CD14-positive monocyte (primary cell): Measurements from ENCODE around the gene SOX3. TPM values are rescaled to one million over a fixed set of nuclear protein-coding genes. Genes with fewer than 3 reads are reported as not detected.

Experiments
- DNase-seq, 3 donors: peaks; one replicate each; pipeline ENCODE4 v3.0.0-alpha.2; 2011 to 2022
- H2AFZ ChIP-seq: 2 replicates; pipeline ENCODE4 v1.6.0; 2012; ENCODE audit warnings: mild to moderate bottlenecking, low read depth, low read length, inconsistent platforms; ENCODE audit not compliant: insufficient read depth, poor library complexity, severe bottlenecking
- H3K27ac ChIP-seq, 2 donors: 1 replicate in 1 of 2; 2 replicates in 1 of 2; pipeline ENCODE4 v1.5.1; 2012 to 2013; ENCODE audit warnings: low read length in 2 of 2, control low read depth in 1 of 2, inconsistent platforms in 1 of 2, low read depth in 1 of 2, mild to moderate bottlenecking in 1 of 2
- H3K27me3 ChIP-seq, 2 donors: one replicate each; pipeline versions ENCODE4 v1.6.0 to v1.6.1; 2011 to 2013; ENCODE audit warnings: low read length in 2 of 2; ENCODE audit not compliant: control insufficient read depth in 2 of 2, insufficient read depth in 2 of 2
- H3K36me3 ChIP-seq, 2 donors: replicated peaks in 1 of 2; 1 replicate in 1 of 2; 2 replicates in 1 of 2; pipeline versions ENCODE4 v1.5.1 to v1.6.1; 2012 to 2013; ENCODE audit warnings: low read length in 2 of 2, control low read depth in 1 of 2, inconsistent platforms in 1 of 2, mild to moderate bottlenecking in 1 of 2; ENCODE audit not compliant: insufficient read depth in 2 of 2, control insufficient read depth in 1 of 2
- H3K4me1 ChIP-seq, 2 donors: 1 replicate in 1 of 2; 2 replicates in 1 of 2; pipeline versions ENCODE4 v1.5.1 to v1.6.1; 2012 to 2013; ENCODE audit warnings: low read length in 2 of 2, control low read depth in 1 of 2, inconsistent platforms in 1 of 2, mild to moderate bottlenecking in 1 of 2, moderate library complexity in 1 of 2; ENCODE audit not compliant: insufficient read depth in 2 of 2, control insufficient read depth in 1 of 2
- H3K4me2 ChIP-seq: replicated peaks from 2 replicates; pipeline ENCODE3; 2012; ENCODE audit warnings: low read length, moderate library complexity, mild to moderate bottlenecking; ENCODE audit not compliant: poor library complexity, severe bottlenecking; ENCODE audit errors: extremely low read depth
- H3K4me3 ChIP-seq, 3 experiments: fragments of 200-600 bp in 1 of 3; sonication (generic) in 1 of 3; replicated peaks in 1 of 3; 1 replicate in 2 of 3; 2 replicates in 1 of 3; pipeline ENCODE4 v1.5.1; 2011 to 2013; ENCODE audit warnings: low read length in 3 of 3, mild to moderate bottlenecking in 3 of 3, control low read depth in 2 of 3, low read depth in 2 of 3, inconsistent platforms in 1 of 3, moderate library complexity in 1 of 3
- H3K79me2 ChIP-seq: 2 replicates; pipeline ENCODE4 v1.6.0; 2012; ENCODE audit warnings: mild to moderate bottlenecking, control low read depth, inconsistent platforms, low read length, moderate library complexity; ENCODE audit not compliant: insufficient read depth
- H3K9ac ChIP-seq: 2 replicates; pipeline ENCODE4 v1.6.0; 2017; ENCODE audit warnings: low read length, mild to moderate bottlenecking; ENCODE audit not compliant: insufficient read depth, poor library complexity, severe bottlenecking
- H3K9me3 ChIP-seq, 2 donors: replicated peaks in 1 of 2; 1 replicate in 1 of 2; 2 replicates in 1 of 2; pipeline versions ENCODE4 v1.5.1 to v1.6.1; 2012 to 2013; ENCODE audit warnings: low read length in 2 of 2, control low read depth in 1 of 2; ENCODE audit not compliant: control insufficient read depth in 1 of 2, insufficient read depth in 1 of 2
- H4K20me1 ChIP-seq: 2 replicates; pipeline ENCODE4 v1.6.0; 2012; ENCODE audit warnings: mild to moderate bottlenecking, low read length, control low read depth, moderate library complexity; ENCODE audit not compliant: insufficient read depth
- H3K27ac Mint-ChIP-seq, 7 donors: one replicate each; pipeline ENCODE4 v1.8.0; 2020; ENCODE audit warnings: mild to moderate bottlenecking in 7 of 7, mixed read lengths in 7 of 7, moderate library complexity in 6 of 7, inconsistent platforms in 2 of 7
- H3K27me3 Mint-ChIP-seq, 3 donors: one replicate each; pipeline ENCODE4 v1.8.0; 2021 to 2022; ENCODE audit warnings: low read depth in 3 of 3, mild to moderate bottlenecking in 3 of 3, mixed read lengths in 3 of 3, moderate library complexity in 3 of 3, inconsistent platforms in 1 of 3
- H3K36me3 Mint-ChIP-seq, 2 donors: one replicate each; pipeline ENCODE4 v1.8.0; 2020; ENCODE audit warnings: mixed read lengths in 2 of 2, inconsistent platforms in 1 of 2, mild to moderate bottlenecking in 1 of 2
- H3K4me1 Mint-ChIP-seq: one replicate; pipeline ENCODE4 v1.8.0; 2020; ENCODE audit warnings: mild to moderate bottlenecking, mixed read lengths
- H3K4me3 Mint-ChIP-seq, 2 donors: one replicate each; pipeline ENCODE4 v1.8.0; 2020; ENCODE audit warnings: mild to moderate bottlenecking in 2 of 2, mixed read lengths in 2 of 2, moderate library complexity in 1 of 2
- H3K9me3 Mint-ChIP-seq, 7 donors: one replicate each; pipeline ENCODE4 v1.8.0; 2020 to 2022; ENCODE audit warnings: mixed read lengths in 7 of 7, mild to moderate bottlenecking in 6 of 7, moderate library complexity in 6 of 7, inconsistent platforms in 2 of 7
- CTCF ChIP-seq: fragments of 200-600 bp; IDR thresholded peaks from one replicate; pipeline ENCODE4 v1.8.0; 2022; ENCODE audit warnings: antibody characterized with exemption, mild to moderate bottlenecking
- WGBS: methylation state at CpG from one replicate; pipeline ENCODE4 v1.1.5; 2013; ENCODE audit warnings: missing lambda C conversion rate; ENCODE audit not compliant: insufficient coverage; 5-methylcytosine and 5-hydroxymethylcytosine counted together
- intact Hi-C, 2 donors: fragments of 100-400 bp; cut with micrococcal nuclease; formaldehyde crosslinking; loops; one replicate each; pipeline versions ENCODE4 v1.15.0 to v1.15.1; 2023
- polyA plus RNA-seq, 3 donors: library from polyadenylated mRNA; depleted of rRNA in 1 of 3; unstranded in 2 of 3; stranded (reverse) in 1 of 3; fragments of 300-500 nt in 2 of 3; fragments of >200 nt in 1 of 3; fragmentation: Illumina TruSeq in 2 of 3; gene quantifications; 1 replicate in 2 of 3; 2 replicates in 1 of 3; pipeline ENCODE4 v1.2.3, GENCODE V29; 2012 to 2021

Gene SOX3
- polyA plus RNA-seq, 3 donors, result not detected

- DNase-seq, result no peak
- Mint-ChIP-seq H3K27ac (no peak overlapping the region), H3K27me3 (peaks cover 53 to 77% (median 69%) of the 10 kb centered on the region in 3 donors), H3K36me3 (peaks cover 0 to 4% of the 10 kb centered on the region in 2 donors), H3K4me1 (peaks cover 8% of the 10 kb centered on the region), H3K4me3 (peak overlapping the region in 1 of 2 donors; percentile 81), H3K9me3 (peaks cover 9 to 66% (median 45%) of the 10 kb centered on the region in 7 donors)
- H3K27me3 ChIP-seq, result peaks cover 13 to 73% of the 10 kb centered on the region in 2 donors
- H3K4me1 ChIP-seq, result no peaks in the 10 kb centered on the region
- intact Hi-C loops, result no loop called here
- H3K9ac ChIP-seq, result no peak overlapping the region
- H3K4me3 ChIP-seq, result no peak overlapping the region
- H4K20me1 ChIP-seq, result no peaks in the 10 kb centered on the region
- H3K27ac ChIP-seq, result no peak overlapping the region
- 1% methylated on average over 14 of the region's 40 CpGs for WGBS
- H3K9me3 ChIP-seq, result peaks cover 14 to 57% of the 10 kb centered on the region in 2 donors
- H3K4me2 ChIP-seq, result no peak overlapping the region
- no peaks in the 10 kb centered on the region for H3K36me3 ChIP-seq
- no peak overlapping the region for H2AFZ ChIP-seq
- no peak for TF ChIP-seq CTCF
- no peaks in the 10 kb centered on the region for H3K79me2 ChIP-seq
Observed at GRCh38 chrX:140502491-140503237, 2.2 kb downstream of the SOX3 start.

- H3K79me2 ChIP-seq, result no peaks in the 10 kb centered on the region
- no CpG with 5 or more reads among the region's 14 CpGs for WGBS
- H2AFZ ChIP-seq, result no peak overlapping the region
- no peaks in the 10 kb centered on the region for H4K20me1 ChIP-seq
- Mint-ChIP-seq H3K4me1 (peaks cover 8% of the 10 kb centered on the region), H3K36me3 (peaks cover 0 to 4% of the 10 kb centered on the region in 2 donors), H3K9me3 (peaks cover 9 to 63% (median 45%) of the 10 kb centered on the region in 7 donors), H3K27me3 (peaks cover 46 to 70% (median 62%) of the 10 kb centered on the region in 3 donors), H3K27ac (no peak overlapping the region), H3K4me3 (peak overlapping the region in 1 of 2 donors; percentile 57)
- peaks cover 11 to 66% of the 10 kb centered on the region in 2 donors for H3K27me3 ChIP-seq
- H3K27ac ChIP-seq, result no peak overlapping the region
- no peak overlapping the region for H3K9ac ChIP-seq
- DNase-seq, result no peak
- intact Hi-C loops, result no loop called here
- no peaks in the 10 kb centered on the region for H3K36me3 ChIP-seq
- TF ChIP-seq CTCF, result no peak
- no peak overlapping the region for H3K4me3 ChIP-seq
- H3K9me3 ChIP-seq, result peaks cover 14 to 51% of the 10 kb centered on the region in 2 donors
- H3K4me1 ChIP-seq, result no peaks in the 10 kb centered on the region
- H3K4me2 ChIP-seq, result no peak overlapping the region
Observed at GRCh38 chrX:140501940-140502468, 2.9 kb downstream of the SOX3 start.
